ENCODE measurements around the gene DGKI. TPM values are rescaled to one million over a fixed set of nuclear protein-coding genes. Genes with fewer than 3 reads are reported as not detected.

Gene DGKI
- total RNA-seq, 1 experiment from 2014 or later = 0.15 TPM

GRCh38 chr7:137820677-137821420 is 25.9 kb downstream of the DGKI start:
- Histone ChIP-seq H3K4me3 (replicated peaks in 1 of 2; ENCODE audit: low read depth in 1 of 2, low read length in 2 of 2) (no peak overlapping the region), H3K9ac (ENCODE audit: low read length) (no peak overlapping the region), H3K4me2 (ENCODE audit: low read length) (no peak overlapping the region), H3K36me3 (ENCODE audit: control insufficient read depth in 1 of 2, insufficient read depth in 2 of 2, low read length in 2 of 2) (no peaks in the 10 kb centered on the region), H3K79me2 (ENCODE audit: insufficient read depth, low read length) (no peaks in the 10 kb centered on the region), H3K4me1 (ENCODE audit: control insufficient read depth in 1 of 2, insufficient read depth in 2 of 2, low read length in 2 of 2) (no peaks in the 10 kb centered on the region), H3K9me2 (ENCODE audit: insufficient read depth) (no peaks in the 10 kb centered on the region), H3K9me3 (ENCODE audit: control insufficient read depth in 1 of 2, insufficient read depth in 1 of 2, low read depth in 1 of 2, low read length in 2 of 2) (no peaks in the 10 kb centered on the region), H2AFZ (ENCODE audit: low read depth, low read length, poor library complexity, severe bottlenecking) (no peak overlapping the region), H4K20me1 (ENCODE audit: insufficient read depth) (no peaks in the 10 kb centered on the region), H3K27me3 (ENCODE audit: insufficient read depth, low read length) (no peaks in the 10 kb centered on the region; the same call in 1 of the 2 replicates), H3K27ac (ENCODE audit: low read depth, low read length) (no peak overlapping the region)
- RAD21 ChIA-PET (ENCODE audit: low non-redundant PET in 1 of 2, low total read pairs in 2 of 2, uncharacterized antibody in 2 of 2, unreplicated experiment in 2 of 2) = no interaction called here
- CTCF ChIA-PET = no interaction called here
- intact Hi-C loops (cut with micrococcal nuclease) = no loop called here
- POLR2A ChIA-PET = no interaction called here
- TF ChIP-seq YY1 (IDR thresholded peaks at IDR 0.05; ENCODE audit: extremely low read depth, insufficient replicate concordance, low read depth, low read length) = no peak
- no peak for TF ChIP-seq FOSL1 (IDR thresholded peaks at IDR 0.05; ENCODE audit: low read depth)
- TF ChIP-seq REST (IDR thresholded peaks at IDR 0.05; ENCODE audit: low read depth) = no peak
- TF ChIP-seq ATF3 (IDR thresholded peaks at IDR 0.05) = no peak
- DNase-seq (ENCODE audit: low read depth, low spot score) = no peak
- ATAC-seq = no peak
- BruUV-seq (replicated peaks) = no TSS peak

GRCh38 chr7:137820156-137820555 is 26.6 kb downstream of the DGKI start:
- H3K79me2 ChIP-seq (ENCODE audit: insufficient read depth, low read length) = no peaks in the 10 kb centered on the region
- H2AFZ ChIP-seq (ENCODE audit: low read depth, low read length, poor library complexity, severe bottlenecking) = no peak overlapping the region
- no peaks in the 10 kb centered on the region for H3K9me2 ChIP-seq (ENCODE audit: insufficient read depth)
- no peak overlapping the region for H3K4me2 ChIP-seq (ENCODE audit: low read length)
- intact Hi-C loops (cut with micrococcal nuclease) = no loop called here
- no peak overlapping the region for H3K27ac ChIP-seq (ENCODE audit: low read depth, low read length)
- no peak overlapping the region for H3K9ac ChIP-seq (ENCODE audit: low read length)
- H3K9me3 ChIP-seq (ENCODE audit: control insufficient read depth in 1 of 2, insufficient read depth in 1 of 2, low read depth in 1 of 2, low read length in 2 of 2) = no peaks in the 10 kb centered on the region
- ATAC-seq = no peak
- no peaks in the 10 kb centered on the region for H3K4me1 ChIP-seq (ENCODE audit: control insufficient read depth in 1 of 2, insufficient read depth in 2 of 2, low read length in 2 of 2)
- TF ChIP-seq REST (IDR thresholded peaks at IDR 0.05; ENCODE audit: low read depth) (no peak), SRF (IDR thresholded peaks at IDR 0.05; ENCODE audit: low read depth) (no peak), SIN3A (IDR thresholded peaks at IDR 0.05; ENCODE audit: low read depth) (no peak), RAD21 (IDR thresholded peaks at IDR 0.05; ENCODE audit: low read depth) (no peak), EGR1 (IDR thresholded peaks at IDR 0.05; ENCODE audit: low read depth) (no peak), EZH2 (IDR thresholded peaks at IDR 0.05) (no peak), ATF3 (IDR thresholded peaks at IDR 0.05) (no peak)
- no peaks in the 10 kb centered on the region for H4K20me1 ChIP-seq (ENCODE audit: insufficient read depth)
- H3K36me3 ChIP-seq (ENCODE audit: control insufficient read depth in 1 of 2, insufficient read depth in 2 of 2, low read length in 2 of 2) = no peaks in the 10 kb centered on the region
- CTCF ChIA-PET = no interaction called here
- POLR2A ChIA-PET = no interaction called here
- BruUV-seq (replicated peaks) = no TSS peak
- RAD21 ChIA-PET (ENCODE audit: low non-redundant PET in 1 of 2, low total read pairs in 2 of 2, uncharacterized antibody in 2 of 2, unreplicated experiment in 2 of 2) = no interaction called here
- DNase-seq (ENCODE audit: low read depth, low spot score) = no peak
- H3K27me3 ChIP-seq (ENCODE audit: insufficient read depth, low read length) = no peaks in the 10 kb centered on the region; the same call in 1 of the 2 replicates
- H3K4me3 ChIP-seq (replicated peaks in 1 of 2; ENCODE audit: low read depth in 1 of 2, low read length in 2 of 2) = no peak overlapping the region

Data from HCT116 (cell line).